BJ (cell line): ENCODE measurements around the gene BRINP3. TPM values are rescaled to one million over a fixed set of nuclear protein-coding genes. Genes with fewer than 3 reads are reported as not detected.
"Not testable (repeated sequence)": the region's sequence is repeated elsewhere in the genome, so short reads cannot be mapped to it uniquely, and the experiment has no call there.

Experiments
- CTCF ChIA-PET: fragments of 350-600 bp; formaldehyde crosslinking; extraction: SDS; loops from one replicate; lab custom pipeline; 2021; ENCODE audit warnings: antibody characterized with exemption, inconsistent platforms; lab: Yijun Ruan, JAX
- POLR2A ChIA-PET: fragments of 300-600 bp; sonication (Branson Sonifier 250); formaldehyde crosslinking; extraction: SDS; loops from one replicate; lab custom pipeline; 2021; ENCODE audit warnings: antibody characterized with exemption; lab: Charles Lee
- DNase-seq: peaks from one replicate; pipeline ENCODE4 v3.0.0-alpha.2; 2011; ENCODE audit warnings: low read depth
- H3K27me3 ChIP-seq: 2 replicates; pipeline ENCODE4 v1.6.0; 2011; ENCODE audit warnings: low read length; ENCODE audit not compliant: control insufficient read depth, insufficient read depth
- H3K36me3 ChIP-seq: 2 replicates; pipeline ENCODE4 v1.5.1; 2011; ENCODE audit warnings: low read length; ENCODE audit not compliant: control insufficient read depth, insufficient read depth
- H3K4me3 ChIP-seq: 2 replicates; pipeline ENCODE4 v1.5.1; 2011; ENCODE audit warnings: low read depth, mild to moderate bottlenecking, control low read depth, low read length
- CTCF ChIP-seq: IDR thresholded peaks from 2 replicates; pipeline ENCODE4 v1.5.1; 2011; ENCODE audit warnings: low read depth, mild to moderate bottlenecking, control low read depth, inconsistent platforms, low read length, moderate library complexity; ENCODE audit not compliant: insufficient read depth
- polyA plus RNA-seq: library from polyadenylated mRNA; depleted of rRNA; stranded (reverse); fragments of >200 nt; gene quantifications from 2 replicates; pipeline ENCODE4 v1.2.3, GENCODE V29; 2011

BRINP3 gene
- polyA plus RNA-seq, 1 experiment = not detected

DNA sequence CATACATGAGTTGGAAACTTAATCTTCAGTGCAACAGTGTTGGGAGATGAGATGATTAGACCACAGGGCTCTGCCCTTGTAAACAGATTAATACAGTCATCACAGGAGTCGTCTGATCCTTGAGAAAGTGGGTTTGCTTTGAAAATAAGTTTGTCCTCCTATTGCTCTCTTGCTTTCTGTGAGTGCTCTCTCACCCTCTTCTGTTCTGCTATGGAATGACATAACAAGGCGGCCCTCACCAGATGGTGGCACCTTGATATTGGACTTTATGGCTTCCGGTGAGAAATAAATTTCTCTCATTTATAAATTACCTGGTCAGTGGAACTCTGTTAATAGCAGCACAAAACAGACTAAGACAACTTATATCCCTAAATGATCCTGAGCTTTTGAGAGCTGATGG lies 353.6 kb downstream of the BRINP3 start:
- ChIA-PET CTCF (no interaction called here), POLR2A (no interaction called here)
- Histone ChIP-seq H3K27me3 (no peaks in the 10 kb centered on the region), H3K36me3 (no peaks in the 10 kb centered on the region), H3K4me3 (no peak overlapping the region)
- TF ChIP-seq CTCF = no peak
- DNase-seq = no peak

DNA sequence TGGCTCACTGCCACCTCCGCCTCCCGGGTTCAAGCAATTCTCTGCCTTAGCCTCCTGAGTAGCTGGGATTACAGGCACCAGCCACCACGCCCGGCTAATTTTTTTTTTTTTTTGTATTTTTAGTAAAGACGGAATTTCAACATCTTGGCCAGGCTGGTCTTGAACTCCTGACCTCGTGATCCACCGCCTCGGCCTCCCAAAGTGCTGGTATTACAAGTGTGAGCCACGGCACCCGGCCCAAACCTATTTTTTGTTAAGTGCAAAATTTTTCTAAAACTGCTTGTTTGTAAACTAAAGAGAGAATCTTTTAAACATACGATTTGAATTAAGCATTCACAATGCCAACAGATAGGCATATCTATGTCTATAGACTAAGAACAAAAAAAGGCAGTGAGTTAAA lies 357.1 kb downstream of the BRINP3 start:
- H3K4me3 ChIP-seq, H3K36me3 ChIP-seq, DNase-seq, CTCF ChIA-PET, POLR2A ChIA-PET, H3K27me3 ChIP-seq: not testable (repeated sequence)

DNA sequence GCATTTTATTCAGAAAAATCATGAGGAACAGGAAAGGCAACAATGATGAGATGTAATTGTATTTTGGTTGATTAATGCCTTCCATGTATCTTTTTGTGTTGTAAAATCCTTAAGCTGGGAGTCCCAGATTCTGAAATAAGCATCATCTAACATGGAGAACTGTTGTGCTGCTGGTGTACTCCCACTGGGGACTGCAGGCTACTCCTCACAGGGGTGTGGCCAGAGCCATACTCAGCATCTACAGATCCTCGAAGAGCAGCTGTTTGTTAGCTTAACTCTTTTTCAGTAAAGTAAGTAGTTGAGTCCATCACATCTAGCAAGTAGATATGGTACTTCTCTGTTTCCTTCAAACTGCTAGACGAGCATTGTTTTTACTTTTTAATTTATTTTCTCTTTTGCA lies 358.0 kb downstream of the BRINP3 start:
- ChIA-PET POLR2A (no interaction called here), CTCF (no interaction called here)
- no peaks in the 10 kb centered on the region for H3K27me3 ChIP-seq
- no peak for TF ChIP-seq CTCF
- H3K4me3 ChIP-seq = no peak overlapping the region
- no peak for DNase-seq
- H3K36me3 ChIP-seq = no peaks in the 10 kb centered on the region

DNA sequence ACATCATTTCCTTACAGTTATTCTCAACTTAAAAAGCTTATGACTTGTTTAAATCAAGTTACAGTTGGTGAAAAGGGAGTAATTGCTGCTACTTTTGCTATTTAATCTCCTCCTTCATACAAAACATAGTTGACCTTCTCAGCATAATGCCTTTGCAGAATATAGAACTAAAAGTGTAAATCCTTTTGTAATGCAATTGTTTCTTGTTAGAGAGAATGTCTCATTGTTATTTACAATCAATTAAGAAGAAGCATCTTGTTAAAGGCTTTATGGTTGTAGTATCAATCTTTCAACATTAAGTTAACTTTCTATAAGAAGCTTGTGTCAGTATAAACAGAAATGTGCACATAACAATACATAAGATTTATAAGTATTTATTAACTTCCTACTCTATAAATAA lies 360.7 kb downstream of the BRINP3 start:
- TF ChIP-seq CTCF = no peak
- no peak overlapping the region for H3K4me3 ChIP-seq
- CTCF ChIA-PET = no interaction called here
- no peaks in the 10 kb centered on the region for H3K36me3 ChIP-seq
- no peak for DNase-seq
- no peaks in the 10 kb centered on the region for H3K27me3 ChIP-seq
- POLR2A ChIA-PET = no interaction called here

DNA sequence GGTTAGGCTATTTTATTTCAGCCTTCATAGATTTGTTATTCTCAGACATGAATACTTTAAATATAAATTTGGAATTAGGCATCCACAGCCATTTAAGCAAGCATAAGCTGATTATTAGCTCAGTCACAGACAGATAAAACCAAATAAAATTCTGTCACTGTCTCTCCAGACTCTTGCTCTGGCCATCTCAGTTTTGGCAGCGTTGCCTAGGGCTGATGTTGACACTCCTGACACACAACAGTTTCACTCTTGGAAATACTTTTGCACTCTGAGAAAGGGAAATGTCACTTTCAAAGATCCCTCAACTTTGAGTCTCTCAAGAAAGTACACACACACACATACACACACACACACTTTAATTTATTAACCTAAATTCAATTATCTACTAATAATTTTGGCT lies 372.7 kb downstream of the BRINP3 start:
- ChIA-PET POLR2A (no interaction called here), CTCF (no interaction called here)
- no peak for TF ChIP-seq CTCF
- Histone ChIP-seq H3K36me3 (no peaks in the 10 kb centered on the region), H3K27me3 (no peaks in the 10 kb centered on the region), H3K4me3 (no peak overlapping the region)
- DNase-seq = no peak

GRCh38 chr1:190102757-190103326 lies 374.8 kb downstream of the BRINP3 start:
- H3K36me3 ChIP-seq = no peaks in the 10 kb centered on the region
- ChIA-PET POLR2A (no interaction called here), CTCF (no interaction called here)
- no peak for DNase-seq
- no peak overlapping the region for H3K4me3 ChIP-seq
- no peak for TF ChIP-seq CTCF
- H3K27me3 ChIP-seq = no peaks in the 10 kb centered on the region
